ENCODE results near the gene SOWAHC.

Gene SOWAHC

GRCh38 chr2:109662889-109663288 is 48.7 kb downstream of the SOWAHC start:
- in situ Hi-C loops (cut with HindIII; ENCODE audit: low sequenced_read_pairs), result no loop called here
- no peak for DNase-seq (ENCODE audit: low read depth)
- no peak overlapping the region for H3K4me3 ChIP-seq (ENCODE audit: low read depth, low read length)
- peak; percentile 14 for TF ChIP-seq CTCF (IDR thresholded peaks at IDR 0.05; ENCODE audit: low read depth, low read length, missing control alignments)

GRCh38 chr2:109663721-109664120 is 49.6 kb downstream of the SOWAHC start:
- TF ChIP-seq CTCF (IDR thresholded peaks at IDR 0.05; ENCODE audit: low read depth, low read length, missing control alignments), result no peak
- peak; percentile 54 for DNase-seq (ENCODE audit: low read depth)
- H3K4me3 ChIP-seq (ENCODE audit: low read depth, low read length), result no peak overlapping the region
- in situ Hi-C loops (cut with HindIII; ENCODE audit: low sequenced_read_pairs), result no loop called here

GRCh38 chr2:109666466-109666865 is 52.3 kb downstream of the SOWAHC start:
- no peak overlapping the region for H3K4me3 ChIP-seq (ENCODE audit: low read depth, low read length)
- DNase-seq (ENCODE audit: low read depth), result no peak
- TF ChIP-seq CTCF (IDR thresholded peaks at IDR 0.05; ENCODE audit: low read depth, low read length, missing control alignments), result no peak
- in situ Hi-C loops (cut with HindIII; ENCODE audit: low sequenced_read_pairs), result no loop called here

All from astrocyte of the cerebellum (primary cell).